GM18519 (cell line): ENCODE measurements around the gene OR52N2.

Experiments
- ATAC-seq: cut with Tn5 transposase; IDR thresholded peaks from one replicate; pipeline ENCODE4 v1.9.1; 2021; ENCODE audit warnings: mild to moderate bottlenecking, moderate library complexity; ENCODE audit not compliant: unreplicated experiment, low FRiP score

The OR52N2 gene

GRCh38 chr11:5808500-5809121 lies at the start of gene OR52N2:
Gene OR52N2 (plus strand): TSS chr11:5808924. CDS start chr11:5820336, 11,412 bp downstream.
- ATAC-seq = peak; percentile 88

GRCh38 chr11:5767056-5767455 lies 41.7 kb upstream of the OR52N2 start:
- no peak for ATAC-seq

GRCh38 chr11:5783255-5783654 lies 25.5 kb upstream of the OR52N2 start, which contains the start of gene OR52N5:
Gene OR52N5 (minus strand): TSS chr11:5783355. CDS start chr11:5778634, 4,721 bp downstream.
- ATAC-seq = no peak

- no peak for ATAC-seq
Observed at GRCh38 chr11:5791165-5791564, 17.6 kb upstream of the OR52N2 start, which contains the start of gene OR52N1. Gene OR52N1 (minus strand): TSS chr11:5791265. CDS start chr11:5788816, 2,449 bp downstream.

- no peak for ATAC-seq
Observed at GRCh38 chr11:5796541-5796940, 12.2 kb upstream of the OR52N2 start.

GRCh38 chr11:5803982-5804381 lies 4.7 kb upstream of the OR52N2 start:
- no peak for ATAC-seq

- ATAC-seq = no peak
Observed at GRCh38 chr11:5807580-5807979, 1.1 kb upstream of the OR52N2 start.

GRCh38 chr11:5809122-5809519 lies 397 bp downstream of the OR52N2 start:
- ATAC-seq = no peak

- ATAC-seq = no peak
Observed at GRCh38 chr11:5809905-5810795, 1.4 kb downstream of the OR52N2 start.

GRCh38 chr11:5815534-5815933 lies 6.8 kb downstream of the OR52N2 start:
- no peak for ATAC-seq

GRCh38 chr11:5818245-5818886 lies 9.6 kb downstream of the OR52N2 start:
- peak; percentile 32 for ATAC-seq

GRCh38 chr11:5831196-5831829 lies 22.6 kb downstream of the OR52N2 start:
- ATAC-seq = no peak

- no peak for ATAC-seq
Observed at GRCh38 chr11:5833446-5833845, 24.7 kb downstream of the OR52N2 start.

- ATAC-seq = no peak
Observed at GRCh38 chr11:5837695-5838094, 29.0 kb downstream of the OR52N2 start.

GRCh38 chr11:5841797-5842196 lies 33.1 kb downstream of the OR52N2 start, which contains the start of gene OR52E6:
Gene OR52E6 (minus strand): TSS chr11:5841897. CDS start chr11:5841897, 0 bp downstream.
- no peak for ATAC-seq

GRCh38 chr11:5846701-5847100 lies 38.0 kb downstream of the OR52N2 start:
- no peak for ATAC-seq

- no peak for ATAC-seq
Observed at GRCh38 chr11:5847711-5848110, 39.0 kb downstream of the OR52N2 start.

- no peak for ATAC-seq
Observed at GRCh38 chr11:5851002-5851401, 42.3 kb downstream of the OR52N2 start.

- ATAC-seq = no peak
Observed at GRCh38 chr11:5857590-5857989, 48.9 kb downstream of the OR52N2 start, which contains the start of gene OR52E8. Gene OR52E8 (minus strand): TSS chr11:5857690. CDS start chr11:5857690, 0 bp downstream.

GRCh38 chr11:5865826-5866225 lies 57.1 kb downstream of the OR52N2 start:
- ATAC-seq = no peak
